Suprapubic skin (tissue), 3 donors: Measurements from ENCODE around the gene OLFM1.

ENCODE experiments used
- EP300 ChIP-seq: sonication (generic); formaldehyde crosslinking; IDR thresholded peaks from one replicate; pipeline ENCODE4 v1.6.1; 2017; ENCODE audit warnings: antibody characterized with exemption
- TF ChIP-seq, protein P1 (sequence below), 2 donors: fragments of 200-600 bp in 1 of 2; fragments of 450-650 bp in 1 of 2; sonication (generic) in 1 of 2; IDR thresholded peaks; one replicate each; pipeline ENCODE4 v1.5.1; 2016 to 2019; ENCODE audit warnings: antibody characterized with exemption in 2 of 2, mild to moderate bottlenecking in 1 of 2, moderate library complexity in 1 of 2

DNA sequence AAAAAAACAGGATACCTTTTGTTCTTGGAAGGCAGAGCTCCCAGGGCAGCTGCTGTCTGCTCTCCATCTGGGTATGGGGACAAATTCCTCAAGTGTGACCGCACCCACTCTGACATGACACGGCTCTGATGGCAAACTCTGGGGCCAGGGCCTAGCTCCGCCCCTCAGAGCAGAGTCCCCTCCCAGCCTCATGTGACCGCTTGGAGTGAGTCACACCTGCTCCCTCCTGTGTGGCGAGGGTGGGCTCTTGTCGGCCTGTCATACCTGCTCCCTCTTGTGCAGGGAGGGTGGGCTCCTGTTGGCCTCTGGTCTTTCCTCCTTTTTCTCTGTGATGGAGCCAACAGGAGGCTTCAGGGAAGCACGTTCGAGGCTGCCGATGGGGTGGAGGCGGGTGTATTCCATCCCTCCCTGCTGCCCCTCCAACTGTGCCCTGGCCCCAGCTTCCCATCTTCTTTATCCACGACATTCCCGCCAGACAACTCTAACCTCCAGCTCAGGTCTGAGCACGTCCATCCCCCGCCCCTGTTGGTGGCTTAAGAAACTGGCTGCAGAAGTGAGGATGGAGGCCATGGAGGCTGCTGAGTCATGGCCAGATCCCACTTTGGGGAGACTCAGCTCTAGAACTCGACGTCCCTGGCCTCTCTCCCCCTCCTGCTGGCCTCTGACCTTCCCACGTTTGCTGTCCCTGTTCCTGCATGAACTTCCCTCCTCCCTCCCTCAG is 65.3 kb downstream of the OLFM1 start:
- TF ChIP-seq, protein P1, sequence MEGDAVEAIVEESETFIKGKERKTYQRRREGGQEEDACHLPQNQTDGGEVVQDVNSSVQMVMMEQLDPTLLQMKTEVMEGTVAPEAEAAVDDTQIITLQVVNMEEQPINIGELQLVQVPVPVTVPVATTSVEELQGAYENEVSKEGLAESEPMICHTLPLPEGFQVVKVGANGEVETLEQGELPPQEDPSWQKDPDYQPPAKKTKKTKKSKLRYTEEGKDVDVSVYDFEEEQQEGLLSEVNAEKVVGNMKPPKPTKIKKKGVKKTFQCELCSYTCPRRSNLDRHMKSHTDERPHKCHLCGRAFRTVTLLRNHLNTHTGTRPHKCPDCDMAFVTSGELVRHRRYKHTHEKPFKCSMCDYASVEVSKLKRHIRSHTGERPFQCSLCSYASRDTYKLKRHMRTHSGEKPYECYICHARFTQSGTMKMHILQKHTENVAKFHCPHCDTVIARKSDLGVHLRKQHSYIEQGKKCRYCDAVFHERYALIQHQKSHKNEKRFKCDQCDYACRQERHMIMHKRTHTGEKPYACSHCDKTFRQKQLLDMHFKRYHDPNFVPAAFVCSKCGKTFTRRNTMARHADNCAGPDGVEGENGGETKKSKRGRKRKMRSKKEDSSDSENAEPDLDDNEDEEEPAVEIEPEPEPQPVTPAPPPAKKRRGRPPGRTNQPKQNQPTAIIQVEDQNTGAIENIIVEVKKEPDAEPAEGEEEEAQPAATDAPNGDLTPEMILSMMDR (IDR thresholded peaks at IDR 0.05), result no peak
- no peak for TF ChIP-seq EP300
